Heart right ventricle (tissue), 16 donors: ENCODE results near the gene MSL3. TPM values are rescaled to one million over a fixed set of nuclear protein-coding genes. Genes with fewer than 3 reads are reported as not detected.

Source experiments
- ATAC-seq, 8 donors: fragments of 200-7000 bp; cut with Tn5 transposase; one replicate each; pipeline ENCODE4 v1.9.1; 2020; ENCODE audit warnings: mild to moderate bottlenecking in 8 of 8, moderate library complexity in 8 of 8, moderate number of reproducible peaks in 1 of 8
- DNase-seq, 2 donors: peaks; one replicate each; pipeline ENCODE4 v3.0.0-alpha.2; 2020
- H3K27ac ChIP-seq, 10 donors: fragments of 200-600 bp; sonication (generic) in 2 of 10; one replicate each; pipeline versions ENCODE4 v1.5.0 to v1.8.0; 2020 to 2022; ENCODE audit warnings: mild to moderate bottlenecking in 3 of 10
- H3K27me3 ChIP-seq, 7 donors: fragments of 200-600 bp; one replicate each; pipeline ENCODE4 v1.8.0; 2021 to 2022; ENCODE audit warnings: mild to moderate bottlenecking in 2 of 7
- H3K36me3 ChIP-seq, 9 donors: fragments of 200-600 bp; sonication (generic) in 1 of 9; one replicate each; pipeline versions ENCODE4 v1.5.0 to v1.8.0; 2020 to 2022; ENCODE audit warnings: mild to moderate bottlenecking in 2 of 9
- H3K4me1 ChIP-seq, 9 donors: fragments of 200-600 bp; sonication (generic) in 1 of 9; one replicate each; pipeline versions ENCODE4 v1.5.0 to v1.8.0; 2020 to 2022; ENCODE audit warnings: mild to moderate bottlenecking in 4 of 9
- H3K4me3 ChIP-seq, 10 donors: fragments of 200-600 bp; sonication (generic) in 2 of 10; one replicate each; pipeline versions ENCODE4 v1.5.0 to v1.8.0; 2020 to 2022; ENCODE audit warnings: mild to moderate bottlenecking in 7 of 10, moderate library complexity in 2 of 10
- H3K9me3 ChIP-seq, 11 donors: fragments of 200-600 bp in 10 of 11; sonication (generic) in 2 of 11; one replicate each; pipeline versions ENCODE4 v1.5.0 to v1.8.0; 2013 to 2022; ENCODE audit warnings: mild to moderate bottlenecking in 2 of 11, control low read depth in 1 of 11, moderate library complexity in 1 of 11
- CTCF ChIP-seq, 9 donors: fragments of 200-600 bp; sonication (generic) in 2 of 9; IDR thresholded peaks; one replicate each; pipeline versions ENCODE4 v1.5.0 to v1.8.0; 2021 to 2022; ENCODE audit warnings: antibody characterized with exemption in 9 of 9, mild to moderate bottlenecking in 5 of 9, moderate library complexity in 1 of 9
- WGBS, 2 donors: extraction: QIAGEN DNeasy Blood & Tissue Kit; methylation state at CpG; one replicate each; pipeline ENCODE4 v1.1.7; 2013; ENCODE audit warnings: inconsistent platforms in 1 of 2; 5-methylcytosine and 5-hydroxymethylcytosine counted together
- intact Hi-C, 10 donors: fragments of 100-400 bp; cut with DNase I; formaldehyde crosslinking; loops; one replicate each; pipeline versions ENCODE4 v1.11.1 to v1.14.2; 2022
- polyA plus RNA-seq, 2 donors: library from polyadenylated mRNA; stranded (reverse); fragments of 200-250 nt; gene quantifications; one replicate each; pipeline ENCODE4 v1.2.3, GENCODE V29; 2013
- total RNA-seq, 10 donors: library from RNA; stranded (reverse); fragmentation: NEBNext Ultra II Directional in 3 of 10; extraction: Animal tissue kit (Norgen Biotek cat#: 25700) in 3 of 10; gene quantifications; one replicate each; pipeline versions ENCODE4 v1.2.1 to v1.2.4, GENCODE V29; 2021 to 2023
- donor health status: Arrhythmogenic right ventricular cardiomyopathy.
- donor health status: ischemic (EF 13 %, LVEDD 7.1; RV severe dilation, severe dysfunction).
- donor health status: healthy with polysubstance abuse.
- donor health status: DM: no; HTN: yes; CAD: no.
- donor health status: DM: no; HTN: no; CAD: no.
- donor health status: ischemic (EF 25% LVEDD 6.9; RV normal size, moderate dysfunction).
- donor health status: ischemic (EF 25% LVEDD 5.7; RV mildly dilated, moderate dysfunction).
- donor health status: healthy.
- donor health status: DM: yes; HTN: yes; CAD: no.
- donor health status: Ischemic cardiomyopathy.
- donor health status: ischemic (EF 35%, LVEDD 5.7; RV mildly dilated, moderate dysfunction).
- donor health status: nonischemic (EF 11% LVEDD 7.7; RV severe dilation, severe dysfunction).
- donor health status: DM: yes; HTN: yes; CAD: no.
- donor health status: PGD.
- donor health status: ischemic (EF 29% LVEDD 5.4; RV normal size, mild dysfunction).
- donor health status: nonischemic (EF 23%, LVEDD 6.1; RV moderate dilation, normal function).

The MSL3 gene
- total and polyA plus RNA-seq, 12 donors, result 7.7 to 24.1 (median 12.2) TPM

- TF ChIP-seq CTCF (IDR thresholded peaks at IDR 0.05), result no peak
- no peak for DNase-seq
- H3K4me3 ChIP-seq, result no peak overlapping the region
- H3K9me3 ChIP-seq, result no peaks in the 10 kb centered on the region
- no peaks in the 10 kb centered on the region for H3K4me1 ChIP-seq
- no peak overlapping the region for H3K27ac ChIP-seq
- no peaks in the 10 kb centered on the region for H3K27me3 ChIP-seq
- intact Hi-C loops, result loop anchor here in 3 of 10 donors (10.0 kb wide), 2 partner anchors 53 to 633 kb away; no protein-coding TSS in a partner anchor
- 79 to 88% methylated on average over 4 of the region's 4 CpGs for WGBS, 2 donors
- no peak for ATAC-seq
- H3K36me3 ChIP-seq, result peaks cover 0 to 35% (median 5%) of the 10 kb centered on the region in 9 donors
These were observed 20.2 kb downstream of the MSL3 start for GRCh38 chrX:11778230-11778629.

- no peak for DNase-seq
- Histone ChIP-seq H3K9me3 (no peaks in the 10 kb centered on the region), H3K27ac (no peak overlapping the region), H3K4me3 (no peak overlapping the region), H3K27me3 (no peaks in the 10 kb centered on the region), H3K4me1 (no peaks in the 10 kb centered on the region), H3K36me3 (peaks cover 0 to 10% (median 0%) of the 10 kb centered on the region in 9 donors)
- WGBS, 2 donors, result 91 to 93% methylated on average over 2 of the region's 2 CpGs
- no peak for TF ChIP-seq CTCF (IDR thresholded peaks at IDR 0.05)
- intact Hi-C loops, result no loop called here
- ATAC-seq, result no peak
These were observed 23.1 kb downstream of the MSL3 start for GRCh38 chrX:11781133-11781532.

GRCh38 chrX:11781734-11782370 is 23.8 kb downstream of the MSL3 start:
- ATAC-seq (no peak), DNase-seq (no peak)
- 85 to 89% methylated on average over 3 of the region's 3 CpGs for WGBS, 2 donors
- Histone ChIP-seq H3K27ac (no peak overlapping the region), H3K4me1 (no peaks in the 10 kb centered on the region), H3K36me3 (peaks cover 0 to 2% (median 0%) of the 10 kb centered on the region in 9 donors), H3K9me3 (no peaks in the 10 kb centered on the region), H3K27me3 (no peaks in the 10 kb centered on the region), H3K4me3 (no peak overlapping the region)
- TF ChIP-seq CTCF (IDR thresholded peaks at IDR 0.05), result no peak
- intact Hi-C loops, result no loop called here

- ATAC-seq (no peak), DNase-seq (no peak)
- Histone ChIP-seq H3K4me3 (no peak overlapping the region), H3K27me3 (peaks cover 0 to 6% (median 0%) of the 10 kb centered on the region in 7 donors), H3K27ac (no peak overlapping the region), H3K36me3 (no peaks in the 10 kb centered on the region), H3K9me3 (no peaks in the 10 kb centered on the region), H3K4me1 (peaks cover 0 to 4% (median 0%) of the 10 kb centered on the region in 9 donors)
- intact Hi-C loops, result no loop called here
- 88 to 95% methylated on average over 1 of the region's 1 CpG for WGBS, 2 donors
- TF ChIP-seq CTCF (IDR thresholded peaks at IDR 0.05), result no peak
These were observed 26.5 kb downstream of the MSL3 start for GRCh38 chrX:11784543-11784942.
